IMR-90 (cell line): ENCODE data around the gene AKR1E2. TPM values are rescaled to one million over a fixed set of nuclear protein-coding genes. Genes with fewer than 3 reads are reported as not detected.

ENCODE experiments used
- ATAC-seq: fragments of 200-7000 bp; cut with Tn5 transposase; 2 replicates; pipeline ENCODE4 v1.9.1; 2020; ENCODE audit warnings: low read depth, mild to moderate bottlenecking, moderate library complexity
- BruUV-seq: library from RNA; stranded (reverse); fragments of 400-500 nt; replicated peaks from 2 replicates; lab custom pipeline; 2021; lab: Mats Ljungman, UMichigan
- CTCF ChIA-PET: fragments of 300-600 bp; formaldehyde crosslinking; extraction: SDS; loops from one replicate; lab custom pipeline; 2021; ENCODE audit warnings: antibody characterized with exemption; lab: Yijun Ruan, JAX
- POLR2A ChIA-PET: fragments of 300-600 bp; sonication (Branson Sonifier 250); formaldehyde crosslinking; loops from one replicate; lab custom pipeline; 2022; ENCODE audit warnings: antibody characterized with exemption; ENCODE audit not compliant: unreplicated experiment; lab: Charles Lee
- DNase-seq: peaks from one replicate; pipeline ENCODE4 v3.0.0; 2013
- H2AFZ ChIP-seq: replicated peaks from 2 replicates; pipeline ENCODE3; 2013; ENCODE audit warnings: low read length, mild to moderate bottlenecking; ENCODE audit not compliant: poor library complexity
- H2AK5ac ChIP-seq: 2 replicates; pipeline ENCODE4 v1.6.1; 2013; ENCODE audit warnings: low read depth, low read length, inconsistent platforms
- H2AK9ac ChIP-seq: replicated peaks from 2 replicates; pipeline ENCODE3; 2013; ENCODE audit warnings: mild to moderate bottlenecking, low read depth, low read length, moderate library complexity; ENCODE audit not compliant: poor library complexity
- H2BK120ac ChIP-seq: 2 replicates; pipeline ENCODE4 v1.6.1; 2013; ENCODE audit warnings: low read depth, low read length, inconsistent platforms
- H2BK15ac ChIP-seq: 3 replicates; pipeline ENCODE4 v1.6.1; 2013; ENCODE audit warnings: low read depth, low read length, inconsistent platforms
- H2BK20ac ChIP-seq: 2 replicates; pipeline ENCODE4 v1.6.1; 2013; ENCODE audit warnings: low read depth, mild to moderate bottlenecking, inconsistent platforms, low read length, moderate library complexity
- H2BK5ac ChIP-seq: 2 replicates; pipeline ENCODE4 v1.6.1; 2013; ENCODE audit warnings: mild to moderate bottlenecking, low read depth, low read length, inconsistent platforms; ENCODE audit not compliant: poor library complexity, severe bottlenecking
- H3K14ac ChIP-seq: replicated peaks from 2 replicates; pipeline ENCODE4 v1.6.1; 2013; ENCODE audit warnings: low read depth, low read length, inconsistent platforms
- H3K18ac ChIP-seq: 2 replicates; pipeline ENCODE4 v1.6.1; 2013; ENCODE audit warnings: low read depth, low read length, control low read depth
- H3K23ac ChIP-seq: 2 replicates; pipeline ENCODE4 v1.6.1; 2013; ENCODE audit warnings: low read depth, low read length, inconsistent platforms
- H3K27ac ChIP-seq: 2 replicates; pipeline ENCODE4 v1.5.1; 2013; ENCODE audit warnings: mild to moderate bottlenecking, control low read depth, low read length; ENCODE audit not compliant: insufficient read depth
- H3K27me3 ChIP-seq: 2 replicates; pipeline ENCODE4 v1.6.1; 2013; ENCODE audit warnings: low read length; ENCODE audit not compliant: control insufficient read depth, insufficient read depth
- H3K36me3 ChIP-seq: 2 replicates; pipeline ENCODE4 v1.6.1; 2013; ENCODE audit warnings: low read length, mixed read lengths; ENCODE audit not compliant: control insufficient read depth, insufficient read depth
- H3K4ac ChIP-seq: 2 replicates; pipeline ENCODE4 v1.6.1; 2013; ENCODE audit warnings: low read depth, low read length, inconsistent platforms
- H3K4me1 ChIP-seq: 2 replicates; pipeline ENCODE4 v1.6.1; 2013; ENCODE audit warnings: low read length, mixed read lengths; ENCODE audit not compliant: control insufficient read depth, insufficient read depth
- H3K4me2 ChIP-seq: 2 replicates; pipeline ENCODE4 v1.6.1; 2013; ENCODE audit warnings: low read depth, mild to moderate bottlenecking, control low read depth, low read length, moderate library complexity
- H3K4me3 ChIP-seq: 2 replicates; pipeline ENCODE4 v1.5.1; 2013; ENCODE audit warnings: low read depth, mild to moderate bottlenecking, control low read depth, low read length, moderate library complexity; ENCODE audit not compliant: insufficient read depth
- H3K56ac ChIP-seq: 2 replicates; pipeline ENCODE4 v1.6.1; 2013; ENCODE audit warnings: low read length, inconsistent platforms; ENCODE audit not compliant: insufficient read depth; ENCODE audit errors: extremely low read depth
- H3K79me1 ChIP-seq, 2 experiments: 2 replicates each; pipeline ENCODE4 v1.6.1; 2013; ENCODE audit warnings: low read length in 2 of 2, inconsistent platforms in 1 of 2, low read depth in 1 of 2
- H3K9ac ChIP-seq: 2 replicates; pipeline ENCODE4 v1.6.1; 2013; ENCODE audit warnings: low read depth, low read length, control low read depth
- H3K9me1 ChIP-seq: 2 replicates; pipeline ENCODE4 v1.6.1; 2013; ENCODE audit warnings: low read length, inconsistent platforms; ENCODE audit not compliant: insufficient read depth
- H3K9me3 ChIP-seq: 2 replicates; pipeline ENCODE4 v1.6.1; 2013; ENCODE audit warnings: low read length; ENCODE audit not compliant: control insufficient read depth, insufficient read depth
- H4K20me1 ChIP-seq: 2 replicates; pipeline ENCODE4 v1.6.1; 2013; ENCODE audit warnings: low read length, inconsistent platforms; ENCODE audit not compliant: insufficient read depth
- H4K5ac ChIP-seq: 2 replicates; pipeline ENCODE4 v1.6.1; 2013; ENCODE audit warnings: mild to moderate bottlenecking, low read depth, low read length, control low read depth
- H4K8ac ChIP-seq, 2 experiments: 2 replicates each; pipeline ENCODE4 v1.6.1; 2013; ENCODE audit warnings: low read depth in 2 of 2, low read length in 2 of 2, control low read depth in 1 of 2, inconsistent platforms in 1 of 2
- H4K91ac ChIP-seq: 2 replicates; pipeline ENCODE4 v1.6.1; 2013; ENCODE audit warnings: low read depth, low read length, inconsistent platforms; ENCODE audit not compliant: insufficient read depth
- BHLHE40 ChIP-seq: fragments of 150-350 bp; IDR thresholded peaks from 2 replicates; pipeline ENCODE4 v1.6.1; 2016; ENCODE audit warnings: mild to moderate bottlenecking, low read depth, low read length
- CEBPB ChIP-seq: IDR thresholded peaks from 2 replicates; pipeline ENCODE4 v1.6.1; 2012; ENCODE audit warnings: low read depth, low read length, improper control_type of control experiment
- CHD1 ChIP-seq: IDR thresholded peaks from 2 replicates; pipeline ENCODE4 v1.6.1; 2012; ENCODE audit warnings: low read depth, low read length, improper control_type of control experiment
- FOS ChIP-seq: fragments of 150-350 bp; IDR thresholded peaks from 2 replicates; pipeline ENCODE4 v1.6.1; 2016; ENCODE audit warnings: low read depth, low read length
- MAFK ChIP-seq: IDR thresholded peaks from 2 replicates; pipeline ENCODE4 v1.6.1; 2012; ENCODE audit warnings: low read depth, low read length, improper control_type of control experiment
- MAZ ChIP-seq: IDR thresholded peaks from 2 replicates; pipeline ENCODE4 v1.6.1; 2012; ENCODE audit warnings: low read depth, mild to moderate bottlenecking, low read length, improper control_type of control experiment, moderate library complexity, borderline replicate concordance
- MXI1 ChIP-seq: IDR thresholded peaks from 2 replicates; pipeline ENCODE4 v1.6.1; 2012; ENCODE audit warnings: low read depth, mild to moderate bottlenecking, low read length, moderate library complexity, borderline replicate concordance
- NFE2L2 ChIP-seq: fragments of 150-350 bp; IDR thresholded peaks from 2 replicates; pipeline ENCODE4 v1.6.1; 2016; ENCODE audit warnings: low read depth, mild to moderate bottlenecking, low read length
- POLR2A ChIP-seq: IDR thresholded peaks from 2 replicates; pipeline ENCODE4 v1.6.1; 2012; ENCODE audit warnings: mild to moderate bottlenecking, low read depth, low read length
- RAD21 ChIP-seq: IDR thresholded peaks from 2 replicates; pipeline ENCODE4 v1.6.1; 2012; ENCODE audit warnings: low read length, improper control_type of control experiment
- RCOR1 ChIP-seq: IDR thresholded peaks from 2 replicates; pipeline ENCODE4 v1.6.1; 2012; ENCODE audit warnings: mild to moderate bottlenecking, low read length, improper control_type of control experiment; ENCODE audit not compliant: insufficient replicate concordance
- RFX5 ChIP-seq: IDR thresholded peaks from 2 replicates; pipeline ENCODE4 v1.8.0; 2012; ENCODE audit warnings: low read depth, mild to moderate bottlenecking, low read length, moderate library complexity
- SMC3 ChIP-seq: fragments of 150-350 bp; IDR thresholded peaks from 2 replicates; pipeline ENCODE4 v1.6.1; 2016; ENCODE audit warnings: low read depth, mild to moderate bottlenecking, antibody characterized with exemption, low read length, moderate library complexity
- WGBS, 2 experiments: methylation state at CpG; one replicate each; pipeline versions ENCODE4 v1.1.5 to v1.1.7; 2013; ENCODE audit warnings: missing lambda C conversion rate in 2 of 2; ENCODE audit not compliant: insufficient read length in 1 of 2; ENCODE audit errors: extremely low coverage in 2 of 2; 5-methylcytosine and 5-hydroxymethylcytosine counted together
- dilution Hi-C: fragments of 300-500 bp; cut with HindIII; formaldehyde crosslinking; loops from one replicate; pipeline ENCODE4 v1.14.3; 2018; ENCODE audit warnings: low sequenced_read_pairs; ENCODE audit not compliant: unreplicated experiment
- in situ Hi-C: fragments of 300-500 bp; cut with MboI; formaldehyde crosslinking; loops from 3 replicates; pipeline ENCODE4 v1.14.3; 2019; ENCODE audit warnings: low sequenced_read_pairs, inconsistent platforms, mixed read lengths
- intact Hi-C: fragments of 100-400 bp; cut with micrococcal nuclease; formaldehyde crosslinking; loops from 2 replicates; pipeline ENCODE4 v1.10.0; 2022
- polyA plus RNA-seq, 3 experiments: library from polyadenylated mRNA; depleted of rRNA; stranded (reverse); fragments of >200 nt; gene quantifications; 2 replicates each; pipeline ENCODE4 v1.2.3, GENCODE V29; 2012; ENCODE audit warnings: low replicate concordance in 1 of 3
- total RNA-seq: library from RNA; depleted of rRNA; stranded (reverse); fragments of >200 nt; gene quantifications from 2 replicates; pipeline ENCODE4 v1.2.3, GENCODE V29; 2012
- TF ChIP-seq, protein P1 (sequence below): fragments of 150-350 bp; IDR thresholded peaks from 2 replicates; pipeline ENCODE4 v1.6.1; 2016; ENCODE audit warnings: low read depth, mild to moderate bottlenecking, low read length, moderate library complexity, borderline replicate concordance
- TF ChIP-seq, protein P2 (sequence below): fragments of 150-350 bp; IDR thresholded peaks from 2 replicates; pipeline ENCODE4 v1.6.1; 2017; ENCODE audit warnings: mild to moderate bottlenecking, antibody characterized with exemption, low read length, low read depth

The AKR1E2 gene
- total and polyA plus RNA-seq, 2 of the 4 experiments (the other 2 are of a cell fraction) = 1.2 to 3.4 TPM

DNA sequence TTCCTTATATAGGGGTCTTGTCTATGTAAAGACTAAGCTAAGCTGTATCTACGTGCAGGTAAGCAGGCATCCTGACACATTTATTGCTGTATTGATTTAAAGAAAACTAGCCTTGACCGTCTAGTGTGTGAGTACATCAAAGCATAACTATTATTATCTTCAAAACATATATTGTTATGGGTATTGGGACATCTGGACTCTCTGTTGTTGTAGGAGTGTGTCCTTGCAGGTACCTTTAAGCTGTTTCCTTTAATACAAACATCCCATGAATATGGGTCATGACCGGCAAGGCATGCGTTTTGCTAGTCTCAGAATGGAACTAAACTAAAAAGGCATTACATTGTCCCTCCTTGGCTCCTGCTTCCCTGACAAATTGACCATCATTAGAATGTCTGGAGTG is 35.1 kb upstream of the AKR1E2 start (continued):
- no peak for TF ChIP-seq RFX5
- TF ChIP-seq CEBPB = no peak
- TF ChIP-seq MAFK = no peak
- no peak for TF ChIP-seq MXI1
- no peak for TF ChIP-seq CHD1

DNA sequence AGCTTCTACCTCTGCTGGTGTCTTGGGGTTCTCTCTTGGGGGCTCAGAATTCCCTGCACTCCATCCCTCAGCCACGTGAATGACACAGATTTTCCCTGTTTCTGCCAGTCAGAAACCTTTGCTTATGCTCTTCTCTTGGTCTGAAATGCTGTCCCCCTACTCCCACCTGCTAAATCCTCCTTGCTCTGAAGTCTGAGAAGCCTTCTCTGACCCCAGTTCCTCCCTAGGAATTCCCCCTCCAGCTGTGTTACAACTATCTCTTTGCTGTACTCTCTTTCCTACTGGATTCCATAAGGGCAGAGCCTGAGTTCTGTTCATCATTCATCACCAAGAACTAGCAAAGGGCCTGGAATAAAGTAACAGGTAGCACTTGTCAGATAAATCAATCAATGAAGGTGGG is 33.6 kb upstream of the AKR1E2 start:
- Histone ChIP-seq H3K56ac (no peak overlapping the region), H2BK15ac (no peak overlapping the region), H3K9me1 (no peaks in the 10 kb centered on the region), H2AFZ (peak overlapping the region; percentile 36), H3K4me1 (no peaks in the 10 kb centered on the region), H2AK5ac (no peak overlapping the region), H3K79me1 (no peaks in the 10 kb centered on the region), H2BK120ac (no peak overlapping the region), H4K20me1 (no peaks in the 10 kb centered on the region), H4K8ac (no peak overlapping the region), H3K27ac (no peak overlapping the region), H3K14ac (no peak overlapping the region), H4K5ac (no peak overlapping the region), H3K4me2 (no peak overlapping the region), H2BK20ac (no peak overlapping the region), H2AK9ac (no peak overlapping the region), H4K91ac (no peak overlapping the region), H2BK5ac (no peak overlapping the region), H3K4me3 (no peak overlapping the region), H3K23ac (no peak overlapping the region), H3K4ac (no peak overlapping the region), H3K9me3 (no peaks in the 10 kb centered on the region), H3K18ac (no peak overlapping the region), H3K27me3 (no peaks in the 10 kb centered on the region), H3K36me3 (no peaks in the 10 kb centered on the region), H3K9ac (no peak overlapping the region)
- ATAC-seq (no peak), DNase-seq (no peak)
- in situ Hi-C loops (no loop called here), dilution Hi-C loops (no loop called here), intact Hi-C loops (no loop called here)
- CTCF ChIA-PET = interaction anchor here (0.7 kb wide), 2 partner anchors 9 to 63 kb away, joined by 3 read pairs; no protein-coding TSS in a partner anchor
- TF ChIP-seq POLR2A (no peak), RCOR1 (no peak), NFE2L2 (no peak), FOS (no peak), MXI1 (no peak), MAZ (no peak), RAD21 (no peak), MAFK (no peak), BHLHE40 (no peak), SMC3 (no peak), RFX5 (no peak), CHD1 (no peak), CEBPB (no peak)
- TF ChIP-seq, protein P1, sequence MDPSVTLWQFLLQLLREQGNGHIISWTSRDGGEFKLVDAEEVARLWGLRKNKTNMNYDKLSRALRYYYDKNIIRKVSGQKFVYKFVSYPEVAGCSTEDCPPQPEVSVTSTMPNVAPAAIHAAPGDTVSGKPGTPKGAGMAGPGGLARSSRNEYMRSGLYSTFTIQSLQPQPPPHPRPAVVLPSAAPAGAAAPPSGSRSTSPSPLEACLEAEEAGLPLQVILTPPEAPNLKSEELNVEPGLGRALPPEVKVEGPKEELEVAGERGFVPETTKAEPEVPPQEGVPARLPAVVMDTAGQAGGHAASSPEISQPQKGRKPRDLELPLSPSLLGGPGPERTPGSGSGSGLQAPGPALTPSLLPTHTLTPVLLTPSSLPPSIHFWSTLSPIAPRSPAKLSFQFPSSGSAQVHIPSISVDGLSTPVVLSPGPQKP = no peak
- TF ChIP-seq, protein P2, sequence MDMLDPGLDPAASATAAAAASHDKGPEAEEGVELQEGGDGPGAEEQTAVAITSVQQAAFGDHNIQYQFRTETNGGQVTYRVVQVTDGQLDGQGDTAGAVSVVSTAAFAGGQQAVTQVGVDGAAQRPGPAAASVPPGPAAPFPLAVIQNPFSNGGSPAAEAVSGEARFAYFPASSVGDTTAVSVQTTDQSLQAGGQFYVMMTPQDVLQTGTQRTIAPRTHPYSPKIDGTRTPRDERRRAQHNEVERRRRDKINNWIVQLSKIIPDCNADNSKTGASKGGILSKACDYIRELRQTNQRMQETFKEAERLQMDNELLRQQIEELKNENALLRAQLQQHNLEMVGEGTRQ = no peak
- no TSS peak for BruUV-seq
- POLR2A ChIA-PET = no interaction called here
- no CpG with 5 or more reads among the region's 1 CpG for WGBS, 2 experiments
